ENCODE measurements around the gene RPL38.
A peak's percentile ranks its signal among the peaks of the same experiment; 100 is the strongest.

Gene RPL38

GRCh38 chr17:74203439-74204240, at the start of gene RPL38:
Gene RPL38 (plus strand): TSS chr17:74203678. CDS start chr17:74203956, 278 bp downstream.
- CTCF ChIA-PET, result interaction anchor here (0.7 to 1.7 kb wide), 10 partner anchors 8 to 205 kb away, joined by 3 to 13 read pairs (median 4); partner anchors contain the start of gene TTYH2
- POLR2A ChIA-PET, result interaction anchor here (0.6 to 1.0 kb wide), 3 partner anchors 8 to 40 kb away, joined by 3 to 6 read pairs (median 4); partner anchors contain the start of gene TTYH2
- peak; percentile 94 for DNase-seq (ENCODE audit: extremely low spot score)
- TF ChIP-seq CTCF (IDR thresholded peaks at IDR 0.05; ENCODE audit: control extremely low read depth, extremely low read depth, low read depth, missing control alignments), result peak; percentile 99

- ChIA-PET CTCF (interaction anchor here (1.3 to 1.4 kb wide), 2 partner anchors 34 to 64 kb away, joined by 3 to 4 read pairs; no protein-coding TSS in a partner anchor), POLR2A (no interaction called here)
- TF ChIP-seq CTCF (IDR thresholded peaks at IDR 0.05; ENCODE audit: control extremely low read depth, extremely low read depth, low read depth, missing control alignments), result no peak
- DNase-seq (ENCODE audit: extremely low spot score), result no peak
These were observed 49.6 kb upstream of the RPL38 start for GRCh38 chr17:74153821-74154430.

DNA sequence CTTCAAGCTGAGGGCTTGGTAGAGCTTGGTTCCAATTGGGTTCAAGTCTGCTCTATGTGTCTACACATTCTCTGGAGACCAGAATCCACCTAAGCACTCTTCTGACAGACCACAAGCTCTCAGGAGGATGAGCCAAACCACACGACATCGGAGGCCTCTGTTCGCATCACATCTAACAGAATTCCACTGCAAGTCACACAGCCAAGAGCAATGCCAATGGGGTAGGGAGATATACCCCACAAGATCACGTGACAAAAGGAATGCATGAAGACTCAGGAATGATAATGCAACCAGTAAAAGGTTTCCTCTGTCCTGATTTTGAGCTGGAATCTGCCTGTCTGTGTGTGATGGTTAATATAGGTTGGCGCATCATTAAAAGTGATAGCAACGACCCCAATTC, 46.6 kb upstream of the RPL38 start:
- TF ChIP-seq CTCF (IDR thresholded peaks at IDR 0.05; ENCODE audit: control extremely low read depth, extremely low read depth, low read depth, missing control alignments), result no peak
- DNase-seq (ENCODE audit: extremely low spot score), result no peak
- CTCF ChIA-PET, result interaction anchor here (0.8 kb wide), 1 partner anchor 19 kb away, joined by 3 read pairs; no protein-coding TSS in a partner anchor
- POLR2A ChIA-PET, result no interaction called here

GRCh38 chr17:74157366-74157765, 46.1 kb upstream of the RPL38 start:
- POLR2A ChIA-PET, result no interaction called here
- CTCF ChIA-PET, result no interaction called here
- no peak for DNase-seq (ENCODE audit: extremely low spot score)
- no peak for TF ChIP-seq CTCF (IDR thresholded peaks at IDR 0.05; ENCODE audit: control extremely low read depth, extremely low read depth, low read depth, missing control alignments)

GRCh38 chr17:74158761-74159160, 44.7 kb upstream of the RPL38 start:
- no peak for TF ChIP-seq CTCF (IDR thresholded peaks at IDR 0.05; ENCODE audit: control extremely low read depth, extremely low read depth, low read depth, missing control alignments)
- ChIA-PET CTCF (interaction anchor here (1.1 to 1.4 kb wide), 3 partner anchors 20 to 69 kb away, joined by 3 to 4 read pairs (median 3); no protein-coding TSS in a partner anchor), POLR2A (no interaction called here)
- no peak for DNase-seq (ENCODE audit: extremely low spot score)

DNA sequence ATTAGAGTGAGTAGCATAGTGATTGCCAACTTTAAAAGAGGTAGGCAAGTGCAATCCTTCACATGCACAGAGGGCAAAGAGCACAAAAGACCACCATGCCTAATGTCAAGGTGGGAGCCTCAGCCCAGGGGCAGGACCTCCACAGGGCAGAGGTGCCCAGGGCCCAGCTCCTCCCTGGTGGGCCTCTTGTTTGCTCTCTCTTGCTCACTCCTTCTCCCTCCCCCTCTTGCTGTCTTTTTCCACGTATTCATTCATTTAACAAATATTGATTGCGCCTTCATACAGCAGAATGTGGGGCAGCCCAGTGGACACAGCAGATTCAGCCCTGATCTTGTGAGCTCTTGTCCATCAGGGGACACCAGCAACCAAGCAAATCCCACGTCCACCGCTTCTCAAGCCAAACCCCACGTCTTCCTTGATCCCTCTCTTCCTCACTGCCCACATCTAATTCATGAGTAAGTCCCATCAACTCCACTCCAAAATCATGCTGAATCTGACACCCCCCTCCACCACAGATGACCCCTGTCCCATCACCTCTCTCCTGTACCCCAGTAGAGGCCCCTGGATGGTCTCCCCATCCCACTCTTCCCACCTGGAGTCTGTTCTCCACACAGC, 44.1 kb upstream of the RPL38 start:
- TF ChIP-seq CTCF (IDR thresholded peaks at IDR 0.05; ENCODE audit: control extremely low read depth, extremely low read depth, low read depth, missing control alignments), result no peak
- ChIA-PET CTCF (interaction anchor here (1.3 to 1.4 kb wide), 2 partner anchors 19 to 69 kb away, joined by 3 to 4 read pairs; no protein-coding TSS in a partner anchor), POLR2A (interaction anchor here (0.6 kb wide), 1 partner anchor 72 kb away, joined by 3 read pairs; no protein-coding TSS in a partner anchor)
- DNase-seq (ENCODE audit: extremely low spot score), result no peak

All from GM10248 (cell line).